SU-DHL-6 (cell line): Measurements from ENCODE around the gene DNAH11.

Experiments used
- H2AFZ ChIP-seq: fragments of 200-600 bp; sonication (generic); 2 replicates; pipeline ENCODE4 v1.6.1; 2014; ENCODE audit warnings: low read depth, mild to moderate bottlenecking, moderate library complexity, mixed read lengths, antibody characterized with exemption, low read length; ENCODE audit not compliant: severe bottlenecking
- H3F3A ChIP-seq: fragments of 200-600 bp; shearing (Covaris generic); 2 replicates; pipeline ENCODE4 v1.6.0; 2016; ENCODE audit warnings: antibody characterized with exemption, mild to moderate bottlenecking; ENCODE audit not compliant: insufficient read depth
- H3K27ac ChIP-seq: fragments of 200-600 bp; sonication (generic); 2 replicates; pipeline ENCODE4 v1.5.1; 2016; ENCODE audit warnings: low read depth, mild to moderate bottlenecking, low read length, moderate library complexity, mixed read lengths
- H3K27me3 ChIP-seq: fragments of 200-600 bp; sonication (generic), shearing (Covaris generic); 2 replicates; pipeline ENCODE4 v1.6.0; 2014; ENCODE audit warnings: mild to moderate bottlenecking, low read length
- H3K36me3 ChIP-seq: fragments of 200-600 bp; sonication (generic); 2 replicates; pipeline ENCODE4 v1.6.1; 2014; ENCODE audit warnings: mild to moderate bottlenecking, low read length, mixed read lengths
- H3K4me2 ChIP-seq: fragments of 300-600, 200-600 bp; shearing (Covaris generic), sonication (generic); 2 replicates; pipeline ENCODE4 v1.6.0; 2014; ENCODE audit warnings: low read length, low read depth, mild to moderate bottlenecking; ENCODE audit not compliant: poor library complexity, severe bottlenecking
- H3K4me3 ChIP-seq: fragments of 200-600 bp; sonication (generic); 2 replicates; pipeline ENCODE4 v1.5.1; 2014; ENCODE audit warnings: antibody characterized with exemption, low read length, mild to moderate bottlenecking, mixed read lengths; ENCODE audit not compliant: insufficient read depth, poor library complexity, severe bottlenecking
- H3K79me2 ChIP-seq: fragments of 200-600 bp; sonication (generic); 2 replicates; pipeline ENCODE4 v1.6.1; 2014; ENCODE audit warnings: mild to moderate bottlenecking, low read length, moderate library complexity; ENCODE audit not compliant: insufficient read depth
- H3K9ac ChIP-seq: fragments of 200-600 bp; sonication (generic); 2 replicates; pipeline ENCODE4 v1.7.0; 2014; ENCODE audit warnings: mild to moderate bottlenecking, low read length
- H3K9me2 ChIP-seq: fragments of 200-600 bp; sonication (generic); replicated peaks from 2 replicates; pipeline ENCODE4 v1.6.1; 2014; ENCODE audit warnings: low read length; ENCODE audit not compliant: insufficient read depth
- H3K9me3 ChIP-seq: fragments of 200-600 bp; sonication (generic); 2 replicates; pipeline ENCODE4 v1.6.1; 2014; ENCODE audit warnings: low read length, mixed read lengths; ENCODE audit not compliant: insufficient read depth
- H4K20me1 ChIP-seq: fragments of 200-600 bp; sonication (generic); 2 replicates; pipeline ENCODE4 v1.6.1; 2014; ENCODE audit warnings: low read depth, mild to moderate bottlenecking, antibody characterized with exemption, low read length, moderate library complexity, mixed read lengths
- EZH2phosphoT487 ChIP-seq: fragments of 200-600 bp; sonication (generic), shearing (Covaris generic); conservative IDR thresholded peaks from 2 replicates; pipeline ENCODE4 v1.6.1; 2018; ENCODE audit warnings: mild to moderate bottlenecking, antibody characterized with exemption, low read length, moderate library complexity, mixed read lengths
- TF ChIP-seq, protein P1 (sequence below): fragments of 200-600 bp; sonication (generic); IDR thresholded peaks from one replicate; pipeline ENCODE4 v1.5.1; 2017; ENCODE audit warnings: antibody characterized with exemption, mild to moderate bottlenecking, low read length, moderate library complexity; ENCODE audit not compliant: insufficient read depth, poor library complexity, severe bottlenecking

The DNAH11 gene

DNA sequence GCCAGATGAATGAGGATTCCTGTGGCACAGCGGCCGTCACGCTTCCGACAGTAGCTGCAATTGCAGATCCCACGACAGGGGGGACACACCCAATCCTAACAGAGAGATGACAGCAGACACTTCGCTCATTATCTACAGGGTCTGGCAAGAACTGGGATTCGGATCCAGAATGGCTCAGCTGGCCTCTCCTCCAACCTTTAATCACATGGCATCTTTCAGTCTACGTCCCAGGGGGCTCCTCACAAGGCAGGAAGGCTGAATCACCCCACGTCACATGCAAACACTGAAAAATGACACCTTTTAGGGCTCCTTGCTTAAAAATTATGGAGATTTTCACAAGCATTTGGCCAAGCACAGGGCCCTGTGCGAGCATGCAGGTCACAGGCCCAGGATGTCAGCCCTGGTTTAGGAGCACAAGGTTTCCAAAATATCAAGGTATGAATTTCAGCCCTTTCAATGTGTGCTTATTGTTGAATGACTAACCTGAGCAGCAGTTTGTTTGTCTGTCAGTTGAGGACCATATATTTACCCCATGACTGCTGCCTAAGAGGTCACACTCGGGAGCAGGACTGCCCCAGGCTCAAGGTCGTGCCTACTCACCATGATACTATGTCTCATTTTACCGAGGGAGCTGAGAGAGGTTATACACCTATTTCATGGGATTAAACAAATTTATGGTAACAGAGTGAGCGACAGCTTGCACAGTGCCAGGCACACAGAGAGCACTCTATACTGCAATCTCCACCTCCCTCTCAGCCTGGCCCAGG lies 360.4 kb downstream of the DNAH11 start:
- H3K27me3 ChIP-seq = no peaks in the 10 kb centered on the region
- no peak overlapping the region for H3K9ac ChIP-seq
- H4K20me1 ChIP-seq = no peaks in the 10 kb centered on the region
- no peaks in the 10 kb centered on the region for H3F3A ChIP-seq
- no peak for TF ChIP-seq EZH2phosphoT487
- TF ChIP-seq, protein P1, sequence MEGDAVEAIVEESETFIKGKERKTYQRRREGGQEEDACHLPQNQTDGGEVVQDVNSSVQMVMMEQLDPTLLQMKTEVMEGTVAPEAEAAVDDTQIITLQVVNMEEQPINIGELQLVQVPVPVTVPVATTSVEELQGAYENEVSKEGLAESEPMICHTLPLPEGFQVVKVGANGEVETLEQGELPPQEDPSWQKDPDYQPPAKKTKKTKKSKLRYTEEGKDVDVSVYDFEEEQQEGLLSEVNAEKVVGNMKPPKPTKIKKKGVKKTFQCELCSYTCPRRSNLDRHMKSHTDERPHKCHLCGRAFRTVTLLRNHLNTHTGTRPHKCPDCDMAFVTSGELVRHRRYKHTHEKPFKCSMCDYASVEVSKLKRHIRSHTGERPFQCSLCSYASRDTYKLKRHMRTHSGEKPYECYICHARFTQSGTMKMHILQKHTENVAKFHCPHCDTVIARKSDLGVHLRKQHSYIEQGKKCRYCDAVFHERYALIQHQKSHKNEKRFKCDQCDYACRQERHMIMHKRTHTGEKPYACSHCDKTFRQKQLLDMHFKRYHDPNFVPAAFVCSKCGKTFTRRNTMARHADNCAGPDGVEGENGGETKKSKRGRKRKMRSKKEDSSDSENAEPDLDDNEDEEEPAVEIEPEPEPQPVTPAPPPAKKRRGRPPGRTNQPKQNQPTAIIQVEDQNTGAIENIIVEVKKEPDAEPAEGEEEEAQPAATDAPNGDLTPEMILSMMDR = no peak
- no peaks in the 10 kb centered on the region for H3K9me2 ChIP-seq
- H3K4me2 ChIP-seq = no peak overlapping the region
- no peaks in the 10 kb centered on the region for H3K9me3 ChIP-seq
- H3K27ac ChIP-seq = no peak overlapping the region
- peaks cover 23% of the 10 kb centered on the region for H3K36me3 ChIP-seq
- no peak overlapping the region for H2AFZ ChIP-seq
- no peaks in the 10 kb centered on the region for H3K79me2 ChIP-seq
- H3K4me3 ChIP-seq = no peak overlapping the region

DNA sequence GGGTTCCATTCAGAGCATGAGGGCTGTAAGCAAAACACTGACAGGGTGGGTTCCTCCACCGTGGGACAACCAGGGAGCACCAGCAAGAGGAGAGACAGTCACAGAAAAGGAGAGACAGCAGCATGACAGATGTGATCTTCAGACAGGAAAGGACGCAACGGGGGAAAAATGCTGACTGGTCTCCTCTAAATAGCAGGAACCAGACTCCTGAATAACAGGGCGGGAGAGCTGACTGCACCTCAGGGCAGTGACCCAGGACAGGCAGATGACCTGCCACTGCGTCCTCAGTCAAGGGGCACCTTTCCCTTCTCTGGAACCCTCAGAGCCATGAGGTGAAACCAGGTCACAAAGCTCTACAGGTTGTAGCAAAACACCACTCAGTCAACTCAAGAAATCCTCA lies 365.9 kb downstream of the DNAH11 start:
- Histone ChIP-seq H3K4me3 (no peak overlapping the region), H3K27ac (no peak overlapping the region), H3K27me3 (no peaks in the 10 kb centered on the region), H3F3A (no peaks in the 10 kb centered on the region), H3K36me3 (peaks cover 26% of the 10 kb centered on the region), H2AFZ (no peak overlapping the region), H4K20me1 (no peaks in the 10 kb centered on the region), H3K9ac (no peak overlapping the region), H3K9me3 (no peaks in the 10 kb centered on the region), H3K79me2 (0 out of 2 replicates have a peak, but pooled peaks cover 6% of the 10 kb centered on the region), H3K4me2 (no peak overlapping the region), H3K9me2 (no peaks in the 10 kb centered on the region)
- no peak for TF ChIP-seq EZH2phosphoT487
- TF ChIP-seq, protein P1 = no peak

GRCh38 chr7:21910253-21910652 lies 367.4 kb downstream of the DNAH11 start:
- Histone ChIP-seq H2AFZ (no peak overlapping the region), H4K20me1 (no peaks in the 10 kb centered on the region), H3K9me3 (no peaks in the 10 kb centered on the region), H3K9ac (no peak overlapping the region), H3K36me3 (peaks cover 31% of the 10 kb centered on the region), H3K79me2 (peaks cover 6% of the 10 kb centered on the region; the same call in 1 of the 2 replicates), H3F3A (no peaks in the 10 kb centered on the region), H3K27ac (no peak overlapping the region), H3K9me2 (no peaks in the 10 kb centered on the region), H3K4me3 (no peak overlapping the region), H3K27me3 (no peaks in the 10 kb centered on the region), H3K4me2 (no peak overlapping the region)
- TF ChIP-seq, protein P1 = no peak
- no peak for TF ChIP-seq EZH2phosphoT487
